ENCODE results near the gene ELAPOR1. TPM values are rescaled to one million over a fixed set of nuclear protein-coding genes. Genes with fewer than 3 reads are reported as not detected.

The ELAPOR1 gene
- total and polyA plus RNA-seq, 9 of the 15 experiments (the other 6 are each of a cell fraction or from before 2014, with no cell fraction given), result 0.07 to 1.2 (median 0.18) TPM

- TF ChIP-seq ZNF609 (CRISPR knock-in tag; IDR thresholded peaks at IDR 0.05; ENCODE audit: borderline replicate concordance), result peak; percentile 83; the same call in 1 of the 2 replicates
- peak; percentile 39; the same call in 1 of the 2 replicates for TF ChIP-seq NR2C1 (IDR thresholded peaks at IDR 0.05)
- no peak; the same call in 1 of the 2 replicates for TF ChIP-seq NR2C1 (tag; IDR thresholded peaks at IDR 0.05)
- no peak for TF ChIP-seq CREB5 (CRISPR knock-in tag; IDR thresholded peaks at IDR 0.05)
- no peak for TF ChIP-seq FOS (IDR thresholded peaks at IDR 0.05; ENCODE audit: extremely low read depth, insufficient read length)
- no peak for TF ChIP-seq HNRNPK (IDR thresholded peaks at IDR 0.05; ENCODE audit: low read depth, low read length, poor library complexity, severe bottlenecking)
- TF ChIP-seq BHLHE40 (IDR thresholded peaks at IDR 0.05; ENCODE audit: low read length), result peak; percentile 45; the same call in 1 of the 2 replicates
- TF ChIP-seq SOX6 (IDR thresholded peaks at IDR 0.05), result peak; percentile 65
- TF ChIP-seq ARHGAP35 (IDR thresholded peaks at IDR 0.05; ENCODE audit: partially characterized antibody), result no peak
- no peak for TF ChIP-seq IRF9 (tag; IDR thresholded peaks at IDR 0.05)
- TF ChIP-seq DPF2 (IDR thresholded peaks at IDR 0.05), result 0 out of 2 replicates have a peak, but pooled peaks have one; percentile 11
These were observed 38.1 kb upstream of the ELAPOR1 start, which contains the start of gene TAF13 (continued) for GRCh38 chr1:109075531-109076490.

All from K562 (cell line).